Fibroblast of peridontal ligament (primary cell): ENCODE data around the gene LMO7.
A peak's percentile ranks its signal among the peaks of the same experiment; 100 is the strongest.

ENCODE experiments used
- DNase-seq: peaks from one replicate; pipeline ENCODE4 v3.0.0-alpha.2; 2010; ENCODE audit errors: extremely low read depth

Gene LMO7

GRCh38 chr13:75801388-75801945 is 165.3 kb downstream of the LMO7 start:
- DNase-seq: no peak

GRCh38 chr13:75802161-75802560 is 166.0 kb downstream of the LMO7 start:
- no peak for DNase-seq

DNA sequence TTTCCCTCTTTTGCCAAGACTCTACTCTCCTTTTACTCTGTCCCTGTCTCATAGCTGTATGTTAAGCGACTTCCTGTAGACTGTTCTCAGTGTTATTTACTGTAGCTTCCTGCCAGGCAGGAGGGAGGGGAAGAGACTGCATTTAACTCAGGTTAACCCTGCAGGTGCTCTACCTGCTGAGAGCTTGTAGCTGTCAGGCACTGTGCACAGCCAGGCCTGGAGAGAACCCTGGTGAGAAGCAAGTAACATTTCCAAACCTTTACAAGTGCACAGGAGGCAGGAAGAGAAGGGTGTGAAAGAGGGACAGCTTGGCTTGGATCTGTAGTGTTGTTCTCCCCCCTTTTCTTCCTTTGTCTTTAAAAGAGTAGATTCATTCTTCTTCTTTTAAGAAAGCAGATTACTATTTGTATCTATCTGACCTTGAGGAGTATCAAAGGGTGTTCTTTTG is 167.1 kb downstream of the LMO7 start:
- DNase-seq: no peak

GRCh38 chr13:75804054-75804453 is 167.9 kb downstream of the LMO7 start:
- DNase-seq: no peak

DNA sequence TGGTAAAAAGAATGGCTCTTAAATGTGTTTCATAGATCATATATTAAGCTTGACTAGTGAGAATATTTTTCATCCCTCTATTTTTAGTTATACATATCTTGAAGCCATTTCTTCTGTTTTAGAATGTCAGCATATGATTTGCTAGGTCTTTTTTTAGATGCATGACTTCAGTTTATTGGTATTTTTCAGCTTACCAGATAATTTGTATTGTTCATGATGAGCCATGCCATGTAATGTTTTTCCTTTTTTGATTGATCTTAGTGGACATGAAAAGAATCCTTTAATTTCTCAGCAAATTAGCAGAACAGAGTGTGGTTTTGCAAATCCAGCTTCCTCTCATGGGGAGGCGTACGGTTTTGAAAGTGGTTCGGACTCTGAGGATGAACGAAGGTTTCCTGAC is 168.5 kb downstream of the LMO7 start:
- peak; percentile 40 for DNase-seq

- no peak for DNase-seq
Observed at GRCh38 chr13:75806117-75806516, 170.0 kb downstream of the LMO7 start.

DNA sequence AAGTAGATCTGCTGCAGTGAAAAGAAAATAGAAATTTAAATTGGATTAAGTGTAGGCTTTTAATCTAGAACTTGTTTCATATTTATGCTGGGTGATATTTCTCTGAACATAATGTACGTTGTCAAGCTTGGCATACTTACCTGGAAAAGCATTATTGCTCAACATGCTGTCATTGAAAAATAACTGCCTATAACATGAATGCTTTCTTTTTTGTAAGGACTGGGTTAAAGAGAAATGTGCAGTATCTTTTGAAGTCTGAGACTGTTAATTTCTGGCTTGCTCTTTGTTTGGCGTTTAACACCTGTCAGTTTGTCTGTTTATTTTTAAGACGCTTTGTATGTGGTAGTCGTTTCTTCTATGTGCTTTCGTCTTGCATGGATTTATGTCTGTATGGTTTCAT is 175.2 kb downstream of the LMO7 start:
- DNase-seq: no peak

GRCh38 chr13:75811841-75812240 is 175.7 kb downstream of the LMO7 start:
- DNase-seq: no peak

GRCh38 chr13:75812751-75813181 is 176.6 kb downstream of the LMO7 start:
- DNase-seq: peak; percentile 55

DNA sequence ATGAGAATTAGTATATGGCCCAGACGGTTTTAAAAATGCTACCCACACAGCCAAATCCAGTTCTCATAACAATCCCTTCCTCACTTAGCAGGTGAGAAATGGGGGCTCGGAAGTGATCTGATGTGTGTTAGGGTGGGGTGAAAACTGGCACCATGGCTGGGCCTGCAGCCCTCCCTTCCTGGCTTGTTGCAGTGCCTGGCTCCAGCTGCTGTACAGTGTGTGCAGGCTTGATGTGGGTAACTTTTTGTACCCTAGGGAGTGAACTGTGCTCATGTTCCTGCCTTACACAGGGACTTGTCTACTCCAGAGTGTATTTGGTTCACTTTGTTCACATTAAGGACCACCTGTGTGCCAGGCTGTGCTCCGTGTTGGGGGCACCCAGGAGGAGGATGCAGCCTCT is 177.2 kb downstream of the LMO7 start:
- no peak for DNase-seq

DNA sequence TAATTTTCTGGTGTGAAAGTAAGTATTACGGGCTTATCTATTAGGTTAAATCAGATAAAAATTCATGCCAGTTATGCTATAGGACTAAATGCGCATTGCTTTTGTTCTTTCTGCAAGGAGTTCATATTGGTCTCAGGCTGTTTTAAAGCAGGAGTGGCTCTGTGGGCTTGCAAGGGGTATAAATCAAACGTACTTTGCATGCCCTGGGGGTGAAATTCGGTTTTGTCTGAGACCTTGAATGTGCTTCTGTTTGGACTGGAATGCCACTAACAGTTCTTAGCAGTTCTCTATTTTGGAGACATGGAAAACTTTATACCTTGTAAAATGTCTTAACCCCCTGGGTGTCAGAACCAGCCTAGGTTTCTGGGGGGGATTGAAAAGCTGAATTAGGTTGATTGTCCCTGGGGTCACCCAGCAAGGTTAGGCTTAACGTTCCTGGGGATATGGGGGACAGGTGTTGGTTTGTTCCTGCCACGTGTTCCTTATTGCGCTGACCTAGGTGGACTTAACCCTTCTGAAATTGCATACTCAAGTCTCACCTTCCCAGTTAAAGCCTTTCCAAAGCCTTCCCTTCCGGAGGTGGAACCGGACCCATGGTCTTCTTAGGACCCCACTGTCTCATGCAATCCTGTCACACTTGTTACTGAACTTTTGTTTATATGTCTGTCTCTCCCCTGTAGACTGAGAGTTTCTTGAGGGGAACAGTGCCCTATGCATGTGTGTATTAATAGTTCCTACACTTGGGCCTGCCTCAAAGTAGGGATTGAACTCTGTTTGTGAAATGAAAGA is 182.2 kb downstream of the LMO7 start:
- DNase-seq: no peak

DNA sequence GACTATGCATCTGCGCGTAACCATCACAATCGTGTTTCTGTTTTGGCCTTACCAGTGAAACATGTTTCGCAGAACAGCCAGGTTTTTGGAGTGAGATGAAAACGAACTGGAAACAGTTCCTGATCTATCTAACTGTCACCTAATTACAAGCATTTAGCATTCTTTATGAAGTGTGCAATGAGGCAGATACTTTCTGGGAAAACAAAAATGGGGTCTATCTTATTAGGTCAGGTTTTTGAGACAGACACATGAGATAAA is 182.8 kb downstream of the LMO7 start:
- no peak for DNase-seq

DNA sequence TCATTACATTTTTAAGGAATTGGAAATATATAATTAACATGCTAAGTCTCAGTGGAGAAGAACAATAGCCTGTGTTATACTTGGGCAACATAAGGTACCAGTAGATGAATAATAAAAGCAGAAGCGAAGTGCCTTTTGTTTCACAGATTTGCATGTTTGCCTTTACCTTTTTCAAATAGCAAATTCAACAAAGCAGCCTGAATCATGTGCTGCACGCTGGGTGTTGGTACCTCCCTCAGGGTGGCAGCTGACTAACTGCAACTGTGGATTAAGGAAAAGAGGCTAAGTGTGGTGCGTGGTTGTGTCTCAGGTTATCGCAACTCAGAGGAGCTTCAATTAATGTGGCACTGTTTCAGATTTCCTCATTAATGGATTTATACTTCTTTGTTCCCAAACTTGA is 189.0 kb downstream of the LMO7 start:
- no peak for DNase-seq

DNA sequence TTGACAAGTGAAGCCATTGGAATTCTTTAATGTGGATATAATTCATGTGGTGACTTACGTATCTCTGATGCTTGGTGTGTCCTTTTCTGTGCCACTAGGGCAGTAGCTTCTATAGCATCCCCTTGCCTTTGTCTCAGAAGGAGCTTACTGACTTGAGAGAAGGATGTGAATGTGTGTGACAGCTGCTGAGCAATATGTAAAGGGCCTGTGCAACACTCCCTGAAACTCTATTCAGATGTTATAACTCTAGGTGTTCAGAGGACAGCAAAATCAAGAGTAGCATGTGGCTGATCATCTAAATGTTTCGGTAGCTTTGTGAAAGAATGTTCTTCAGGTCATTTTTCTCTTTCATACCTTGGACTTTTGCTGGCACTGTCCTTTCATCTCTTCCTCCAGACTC is 189.5 kb downstream of the LMO7 start:
- no peak for DNase-seq

DNA sequence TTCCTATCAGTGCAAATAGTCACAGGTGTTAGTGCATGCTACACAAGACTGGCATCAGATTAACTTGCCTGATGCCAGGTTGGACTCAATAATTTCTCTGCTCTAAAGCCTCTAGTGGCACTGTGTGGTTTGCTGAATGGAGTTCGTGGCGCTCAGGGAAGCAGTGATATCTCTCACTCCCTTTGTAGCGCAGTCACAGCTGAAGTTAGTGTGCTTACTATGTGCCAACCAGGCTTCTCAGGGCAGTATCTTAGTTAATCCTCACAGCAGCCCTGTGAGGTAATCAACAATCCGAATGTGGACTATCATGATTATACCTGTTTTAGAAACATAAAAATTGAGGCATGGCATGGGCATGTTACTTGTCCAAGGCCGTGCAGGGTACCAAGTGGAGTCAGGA is 190.3 kb downstream of the LMO7 start:
- DNase-seq: no peak

DNA sequence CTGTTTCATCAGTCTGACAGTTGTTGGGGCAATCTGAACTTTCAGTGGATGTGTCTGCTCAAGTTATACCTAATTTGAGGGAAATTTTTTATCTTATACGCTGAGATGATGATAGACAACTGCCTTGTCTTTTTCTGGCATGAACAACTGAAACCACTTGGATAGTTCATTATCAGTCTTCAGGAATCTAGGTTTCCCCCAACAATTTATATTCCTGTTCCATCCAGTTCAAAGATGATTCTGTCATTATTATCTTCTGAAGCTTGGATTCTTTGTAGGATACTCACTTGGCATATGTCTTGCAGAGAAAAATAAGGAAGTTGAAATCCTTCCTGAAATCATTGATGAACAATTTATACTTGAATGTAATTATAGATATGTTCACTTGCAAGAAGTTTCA is 193.7 kb downstream of the LMO7 start:
- DNase-seq: peak; percentile 37

GRCh38 chr13:75830842-75831241 is 194.7 kb downstream of the LMO7 start:
- peak; percentile 81 for DNase-seq

GRCh38 chr13:75831389-75831788 is 195.3 kb downstream of the LMO7 start:
- DNase-seq: no peak

- no peak for DNase-seq
Observed at GRCh38 chr13:75832812-75833211, 196.7 kb downstream of the LMO7 start.

- DNase-seq: no peak
Observed at GRCh38 chr13:75836441-75836840, 200.3 kb downstream of the LMO7 start.

DNA sequence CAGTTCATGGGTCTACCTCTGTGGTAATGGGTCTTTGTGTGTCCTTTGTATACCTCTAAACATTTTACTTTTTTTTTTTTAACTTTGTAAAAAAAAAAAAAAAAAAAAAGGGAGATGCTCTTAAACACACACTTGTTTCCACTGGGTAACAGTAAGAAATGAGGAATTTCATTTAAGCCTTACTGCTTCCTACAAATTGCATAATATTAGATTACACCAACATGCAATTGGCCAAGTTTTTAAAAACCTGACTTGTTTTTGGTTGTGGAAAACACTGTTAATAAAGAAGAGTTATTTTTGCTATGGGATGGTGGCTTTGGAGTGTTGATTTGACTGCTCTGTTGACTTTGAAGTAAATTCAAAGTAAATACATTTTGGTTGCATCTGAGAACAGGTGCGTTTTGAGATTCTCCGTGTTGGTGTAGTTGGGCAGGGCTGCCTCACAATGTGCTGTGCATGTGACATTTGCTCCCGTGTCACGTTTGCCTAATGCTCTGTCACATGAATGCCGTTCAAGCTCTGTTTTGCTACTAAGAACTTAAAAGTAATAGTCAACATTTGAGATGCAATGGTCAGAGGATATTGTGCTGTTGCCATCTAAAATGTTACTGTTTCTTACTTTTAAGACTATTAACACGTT is 202.4 kb downstream of the LMO7 start:
- no peak for DNase-seq

DNA sequence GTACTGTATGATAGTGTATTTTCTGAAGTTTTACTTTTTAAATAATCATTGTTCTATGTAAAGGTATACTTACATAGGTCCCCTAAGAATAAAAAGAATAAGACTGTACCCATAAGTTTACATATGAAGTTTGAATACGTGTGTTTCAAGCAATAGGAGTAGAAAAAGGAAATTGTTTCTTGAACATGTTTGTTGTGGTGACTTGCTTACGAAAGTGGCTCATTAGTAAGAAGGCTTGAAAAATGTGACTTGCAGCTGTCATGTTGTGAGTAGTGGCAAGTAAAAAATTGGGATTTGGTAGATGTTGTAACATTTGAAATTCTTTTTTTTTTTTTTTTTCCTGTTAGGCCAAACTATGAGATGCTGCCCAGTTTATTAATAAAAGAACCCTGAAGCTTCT is 203.3 kb downstream of the LMO7 start:
- DNase-seq: no peak

GRCh38 chr13:75841905-75842304 is 205.8 kb downstream of the LMO7 start:
- no peak for DNase-seq
